K562 (cell line): ENCODE data around the gene PES1. TPM values are rescaled to one million over a fixed set of nuclear protein-coding genes. Genes with fewer than 3 reads are reported as not detected.

Experiments used
- ARNT ChIP-seq, 2 experiments: fragments of 450-650 bp; IDR thresholded peaks; 2 replicates each; pipeline ENCODE4 v1.6.1; 2016; ENCODE audit warnings: mild to moderate bottlenecking in 1 of 2
- BDP1 ChIP-seq: IDR thresholded peaks from 3 replicates; pipeline ENCODE4 v1.6.1; 2011; ENCODE audit not compliant: insufficient read length, insufficient read depth
- CCAR2 ChIP-seq: fragments of 200-400 bp; formaldehyde crosslinking; IDR thresholded peaks from 2 replicates; pipeline ENCODE4 v1.6.1; 2017; ENCODE audit warnings: mild to moderate bottlenecking, low read depth, low read length
- COPS2 ChIP-seq: fragments of 450-650 bp; conservative IDR thresholded peaks from 2 replicates; pipeline ENCODE4 v1.6.1; 2016; ENCODE audit warnings: mild to moderate bottlenecking, moderate library complexity
- HSF4 ChIP-seq: fragments of 250-450 bp; sonication (Bioruptor Pico); IDR thresholded peaks from 2 replicates; pipeline ENCODE4 v2.1.2; 2022; ENCODE audit warnings: mild to moderate bottlenecking, moderate library complexity, borderline replicate concordance
- JUNB ChIP-seq: fragments of 450-650 bp; formaldehyde crosslinking; conservative IDR thresholded peaks from 2 replicates; pipeline ENCODE4 v1.4.0; 2020; ENCODE audit warnings: mild to moderate bottlenecking
- MBD2 ChIP-seq: sonication (generic); IDR thresholded peaks from 2 replicates; pipeline ENCODE4 v1.6.1; 2016; ENCODE audit warnings: low read depth, borderline replicate concordance
- MEF2D ChIP-seq: conservative IDR thresholded peaks from 2 replicates; pipeline ENCODE4 v1.6.1; 2016; ENCODE audit warnings: low read depth, missing genetic modification characterization, missing compliant biosample characterization
- MIER1 ChIP-seq: fragments of 450-650 bp; IDR thresholded peaks from 2 replicates; pipeline ENCODE4 v1.6.1; 2016; ENCODE audit warnings: antibody characterized with exemption, mild to moderate bottlenecking, low read depth
- PCBP1 ChIP-seq: fragments of 200-400 bp; formaldehyde crosslinking; IDR thresholded peaks from 2 replicates; pipeline ENCODE4 v1.6.1; 2018; ENCODE audit warnings: mild to moderate bottlenecking, low read depth, low read length; ENCODE audit not compliant: poor library complexity, severe bottlenecking
- PHF21A ChIP-seq: fragments of 450-650 bp; IDR thresholded peaks from 2 replicates; pipeline ENCODE4 v1.6.1; 2017; ENCODE audit warnings: low read depth, borderline replicate concordance
- SIN3A ChIP-seq, 2 experiments: fragments of 150-350 bp in 1 of 2; IDR thresholded peaks; 2 replicates each; pipeline ENCODE4 v1.6.1; 2011 to 2016; ENCODE audit warnings: borderline replicate concordance in 2 of 2, low read depth in 2 of 2, low read length in 2 of 2, mild to moderate bottlenecking in 2 of 2, moderate library complexity in 2 of 2; ENCODE audit not compliant: control insufficient read depth in 1 of 2
- SMARCE1 ChIP-seq: fragments of 450-650 bp; IDR thresholded peaks from 2 replicates; pipeline ENCODE4 v1.7.1; 2016; ENCODE audit warnings: mild to moderate bottlenecking
- SNIP1 ChIP-seq: fragments of 450-650 bp; IDR thresholded peaks from 2 replicates; pipeline ENCODE4 v1.7.1; 2017; ENCODE audit warnings: low read depth, mild to moderate bottlenecking
- TAF1 ChIP-seq: IDR thresholded peaks from 2 replicates; pipeline ENCODE4 v1.6.1; 2011; ENCODE audit warnings: mild to moderate bottlenecking, low read length, moderate library complexity; ENCODE audit not compliant: insufficient read depth, control insufficient read depth, severe bottlenecking; ENCODE audit errors: extremely low read depth
- ZFPM2 ChIP-seq: fragments of 250-450 bp; sonication (Bioruptor Pico); IDR thresholded peaks from 2 replicates; pipeline ENCODE4 v1.5.1; 2022; ENCODE audit warnings: mild to moderate bottlenecking
- ZNF143 ChIP-seq: sonication (generic); formaldehyde crosslinking; IDR thresholded peaks from 2 replicates; pipeline ENCODE4 v1.9.0; 2022; ENCODE audit warnings: mild to moderate bottlenecking, missing genetic modification reagents
- ZNF639 ChIP-seq, 2 experiments: fragments of 200-800 bp in 1 of 2; sonication (Bioruptor generic) in 1 of 2; sonication (generic) in 1 of 2; formaldehyde crosslinking in 1 of 2; IDR thresholded peaks in 1 of 2; conservative IDR thresholded peaks in 1 of 2; 2 replicates each; pipeline versions ENCODE4 v1.5.0 to v1.6.1; 2016 to 2020; ENCODE audit warnings: missing compliant biosample characterization in 1 of 2, missing genetic modification characterization in 1 of 2, missing genetic modification reagents in 1 of 2
- polyA plus RNA-seq, 8 experiments: library from polyadenylated mRNA; depleted of rRNA in 4 of 8; stranded (reverse) in 5 of 8; unstranded in 3 of 8; fragments of >200 nt; fragmentation: Nextera tagmentation in 2 of 8; fragmentation: Illumina TruSeq in 1 of 8; extraction: Ambion mirVana in 2 of 8; extraction: Trizol in 1 of 8; gene quantifications; 2 replicates each; pipeline versions ENCODE4 v1.2.1 to v1.2.3, GENCODE V29; 2011 to 2014; ENCODE audit warnings: inconsistent platforms in 1 of 8, missing spikeins in 1 of 8
- total RNA-seq, 7 experiments: library from RNA; depleted of rRNA in 6 of 7; stranded (reverse); fragments of >200 nt in 6 of 7; fragmentation: Illumina TruSeq in 2 of 7; extraction: Trizol in 2 of 7; gene quantifications; 2 replicates each; pipeline versions ENCODE4 v1.2.1 to v1.2.3, GENCODE V29; 2011 to 2021; ENCODE audit warnings: low replicate concordance in 1 of 7
- TF ChIP-seq, protein P1 (sequence below): fragments of 450-650 bp; IDR thresholded peaks from 2 replicates; pipeline ENCODE4 v1.6.1; 2018; ENCODE audit not compliant: partially characterized antibody
- TF ChIP-seq, protein P2 (sequence below): fragments of 250-450 bp; sonication (Bioruptor Pico); IDR thresholded peaks from 2 replicates; pipeline ENCODE4 v1.5.0; 2020; ENCODE audit warnings: mild to moderate bottlenecking

PES1 gene
- total and polyA plus RNA-seq, 9 of the 15 experiments (the other 6 are each of a cell fraction or from before 2014, with no cell fraction given): 6.5 to 158 (median 94.3) TPM

GRCh38 chr22:30591588-30592359, at the start of gene PES1 (continued):
- TF ChIP-seq JUNB (CRISPR knock-in tag) (no peak), CCAR2 (no peak), ZNF143 (CRISPR knock-in tag) (peak; percentile 96), TAF1 (peak; percentile 56), COPS2 (no peak), ZNF639 (CRISPR knock-in tag; conservative IDR thresholded peaks at IDR 0.05 in 1 of 2, IDR thresholded peaks at IDR 0.05 in 1 of 2) (no peak), ZFPM2 (no peak), MBD2 (peak; percentile 98), SMARCE1 (no peak), PCBP1 (no peak), HSF4 (CRISPR knock-in tag) (no peak), SNIP1 (no peak), SIN3A (IDR thresholded peaks at IDR 0.05; ENCODE audit: borderline replicate concordance in 2 of 2, control insufficient read depth in 1 of 2, low read depth in 2 of 2, low read length in 2 of 2) (peak; percentile 92), BDP1 (no peak), PHF21A (no peak), MIER1 (no peak), MEF2D (no peak), ARNT (IDR thresholded peaks at IDR 0.05) (no peak; a peak in 1 of 4 replicates)
- TF ChIP-seq, protein P1, sequence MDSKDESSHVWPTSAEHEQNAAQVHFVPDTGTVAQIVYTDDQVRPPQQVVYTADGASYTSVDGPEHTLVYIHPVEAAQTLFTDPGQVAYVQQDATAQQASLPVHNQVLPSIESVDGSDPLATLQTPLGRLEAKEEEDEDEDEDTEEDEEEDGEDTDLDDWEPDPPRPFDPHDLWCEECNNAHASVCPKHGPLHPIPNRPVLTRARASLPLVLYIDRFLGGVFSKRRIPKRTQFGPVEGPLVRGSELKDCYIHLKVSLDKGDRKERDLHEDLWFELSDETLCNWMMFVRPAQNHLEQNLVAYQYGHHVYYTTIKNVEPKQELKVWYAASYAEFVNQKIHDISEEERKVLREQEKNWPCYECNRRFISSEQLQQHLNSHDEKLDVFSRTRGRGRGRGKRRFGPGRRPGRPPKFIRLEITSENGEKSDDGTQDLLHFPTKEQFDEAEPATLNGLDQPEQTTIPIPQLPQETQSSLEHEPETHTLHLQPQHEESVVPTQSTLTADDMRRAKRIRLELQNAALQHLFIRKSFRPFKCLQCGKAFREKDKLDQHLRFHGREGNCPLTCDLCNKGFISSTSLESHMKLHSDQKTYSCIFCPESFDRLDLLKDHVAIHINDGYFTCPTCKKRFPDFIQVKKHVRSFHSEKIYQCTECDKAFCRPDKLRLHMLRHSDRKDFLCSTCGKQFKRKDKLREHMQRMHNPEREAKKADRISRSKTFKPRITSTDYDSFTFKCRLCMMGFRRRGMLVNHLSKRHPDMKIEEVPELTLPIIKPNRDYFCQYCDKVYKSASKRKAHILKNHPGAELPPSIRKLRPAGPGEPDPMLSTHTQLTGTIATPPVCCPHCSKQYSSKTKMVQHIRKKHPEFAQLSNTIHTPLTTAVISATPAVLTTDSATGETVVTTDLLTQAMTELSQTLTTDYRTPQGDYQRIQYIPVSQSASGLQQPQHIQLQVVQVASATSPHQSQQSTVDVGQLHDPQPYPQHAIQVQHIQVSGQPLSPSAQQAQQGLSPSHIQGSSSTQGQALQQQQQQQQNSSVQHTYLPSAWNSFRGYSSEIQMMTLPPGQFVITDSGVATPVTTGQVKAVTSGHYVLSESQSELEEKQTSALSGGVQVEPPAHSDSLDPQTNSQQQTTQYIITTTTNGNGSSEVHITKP: no peak
- TF ChIP-seq, protein P2, sequence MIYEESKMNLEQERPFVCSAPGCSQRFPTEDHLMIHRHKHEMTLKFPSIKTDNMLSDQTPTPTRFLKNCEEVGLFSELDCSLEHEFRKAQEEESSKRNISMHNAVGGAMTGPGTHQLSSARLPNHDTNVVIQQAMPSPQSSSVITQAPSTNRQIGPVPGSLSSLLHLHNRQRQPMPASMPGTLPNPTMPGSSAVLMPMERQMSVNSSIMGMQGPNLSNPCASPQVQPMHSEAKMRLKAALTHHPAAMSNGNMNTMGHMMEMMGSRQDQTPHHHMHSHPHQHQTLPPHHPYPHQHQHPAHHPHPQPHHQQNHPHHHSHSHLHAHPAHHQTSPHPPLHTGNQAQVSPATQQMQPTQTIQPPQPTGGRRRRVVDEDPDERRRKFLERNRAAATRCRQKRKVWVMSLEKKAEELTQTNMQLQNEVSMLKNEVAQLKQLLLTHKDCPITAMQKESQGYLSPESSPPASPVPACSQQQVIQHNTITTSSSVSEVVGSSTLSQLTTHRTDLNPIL (CRISPR knock-in tag): no peak
